GM12892 (cell line): ENCODE measurements around the gene MYO5B.

Experiments
- DNase-seq: peaks from one replicate; pipeline ENCODE4 v3.0.0; 2011; ENCODE audit not compliant: insufficient read length
- FAIRE-seq: peaks from 2 replicates; lab custom pipeline; 2011; peaks lifted over from hg19 to GRCh38; lab: Jason Lieb, UNC
- POLR2A ChIP-seq: IDR thresholded peaks from 2 replicates; pipeline ENCODE4 v1.6.1; 2011; ENCODE audit warnings: low read depth, low read length, control low read depth
- POLR2AphosphoS5 ChIP-seq: IDR thresholded peaks from 2 replicates; pipeline ENCODE4 v1.6.1; 2011; ENCODE audit warnings: low read depth, low read length, control low read depth
- TAF1 ChIP-seq: IDR thresholded peaks from 2 replicates; pipeline ENCODE4 v1.6.1; 2011; ENCODE audit warnings: low read depth, mild to moderate bottlenecking, control low read depth, low read length, borderline replicate concordance

Gene MYO5B

DNA sequence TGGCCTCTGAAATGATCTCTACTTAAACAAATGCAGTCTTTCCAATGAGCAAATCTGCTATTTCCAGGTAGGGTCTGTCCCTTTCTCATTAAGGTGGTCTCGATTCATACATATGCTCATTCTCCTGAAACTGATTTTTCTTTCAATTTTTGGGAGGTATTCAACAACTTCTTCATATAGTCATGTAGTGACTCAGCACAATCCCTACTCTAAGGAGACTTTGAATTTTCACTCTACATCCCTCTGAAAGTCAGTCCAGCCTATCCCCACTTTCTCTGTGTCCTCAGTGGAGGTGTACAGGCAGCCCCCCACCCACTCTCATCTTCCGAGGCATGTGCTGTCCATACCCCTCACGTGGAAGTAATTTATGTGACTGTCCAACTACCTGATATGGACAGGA is 281.7 kb downstream of the MYO5B start:
- TF ChIP-seq POLR2A = no peak
- TF ChIP-seq TAF1 = no peak
- TF ChIP-seq POLR2AphosphoS5 = no peak
- FAIRE-seq = no peak
- DNase-seq = no peak

- TF ChIP-seq TAF1 (no peak), POLR2AphosphoS5 (no peak), POLR2A (no peak)
- DNase-seq (no peak), FAIRE-seq (no peak)
These were observed 283.5 kb downstream of the MYO5B start for GRCh38 chr18:49911427-49911826.

DNA sequence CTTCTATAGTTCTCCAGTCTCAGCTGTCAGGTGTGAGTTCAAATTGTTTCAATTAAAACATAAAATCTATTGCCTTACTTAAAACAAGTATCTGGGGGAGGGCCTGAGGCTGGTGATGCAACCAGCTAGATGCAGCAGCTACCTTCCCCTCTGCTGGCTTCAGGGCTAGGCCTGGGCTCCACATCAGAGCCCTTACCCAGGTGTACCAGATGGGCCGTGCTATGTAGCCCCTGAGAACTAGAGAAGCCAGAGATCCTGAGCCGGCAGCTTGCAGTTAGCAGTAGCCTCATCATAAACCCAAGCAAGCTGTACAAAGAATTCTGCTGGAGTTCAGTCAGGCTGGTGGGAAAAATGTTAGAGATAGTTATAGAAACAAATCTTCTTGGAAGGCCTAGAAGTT is 284.0 kb downstream of the MYO5B start:
- TF ChIP-seq POLR2AphosphoS5 (no peak), TAF1 (no peak), POLR2A (no peak)
- no peak for DNase-seq
- no peak for FAIRE-seq

DNA sequence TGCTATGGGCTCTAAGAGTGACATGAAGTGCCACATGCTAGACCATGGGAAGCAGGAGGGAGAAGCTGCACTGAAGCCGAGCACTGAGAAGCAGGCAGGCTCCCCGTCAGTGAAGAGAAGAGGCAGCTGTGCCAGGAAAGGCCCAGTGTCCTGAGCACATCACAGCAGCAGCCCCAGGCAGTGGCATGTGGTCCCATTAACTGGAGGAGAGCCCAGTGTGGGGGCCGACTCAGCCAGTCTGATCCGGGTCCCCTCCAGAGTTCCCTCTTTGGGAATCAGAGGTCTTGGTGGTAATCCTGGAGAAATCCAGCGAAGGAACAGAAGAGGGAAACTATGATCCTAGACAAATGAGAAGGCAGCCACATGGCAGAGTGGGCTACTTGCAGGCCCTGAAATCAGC is 284.9 kb downstream of the MYO5B start:
- DNase-seq (no peak), FAIRE-seq (no peak)
- TF ChIP-seq TAF1 (no peak), POLR2AphosphoS5 (no peak), POLR2A (no peak)

DNA sequence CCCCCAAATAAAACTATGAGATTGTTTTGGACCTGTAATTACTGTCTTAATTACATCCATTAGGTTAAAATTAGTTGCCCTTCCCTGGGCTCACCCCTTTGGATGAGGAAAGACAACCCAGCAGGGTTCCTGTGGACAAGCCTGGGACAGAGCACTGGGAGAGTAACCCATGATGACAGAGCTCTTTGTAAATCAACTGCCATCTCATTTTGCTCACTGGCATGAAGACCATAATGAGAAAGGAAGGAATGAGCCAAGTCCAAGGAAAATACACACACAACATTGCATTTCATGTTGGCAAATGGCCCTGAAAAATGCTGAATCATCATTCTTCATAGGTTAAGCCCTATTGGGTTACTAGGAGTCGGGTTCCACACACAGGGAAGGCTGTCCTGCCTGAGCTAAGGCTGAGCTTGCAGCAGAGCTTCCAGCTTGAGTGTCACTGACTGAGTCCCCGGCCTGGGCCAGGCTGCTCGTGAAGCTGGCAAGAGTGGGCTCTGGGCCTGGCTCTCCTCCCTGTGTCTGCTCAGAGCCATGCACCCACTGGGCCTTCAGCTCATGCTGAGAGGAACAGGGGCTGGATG is 287.5 kb downstream of the MYO5B start:
- DNase-seq (no peak), FAIRE-seq (no peak)
- TF ChIP-seq TAF1 = no peak
- no peak for TF ChIP-seq POLR2AphosphoS5
- TF ChIP-seq POLR2A = no peak

- no peak for FAIRE-seq
- no peak for TF ChIP-seq POLR2A
- no peak for TF ChIP-seq TAF1
- no peak for TF ChIP-seq POLR2AphosphoS5
These were observed 289.2 kb downstream of the MYO5B start for GRCh38 chr18:49905771-49906170.

DNA sequence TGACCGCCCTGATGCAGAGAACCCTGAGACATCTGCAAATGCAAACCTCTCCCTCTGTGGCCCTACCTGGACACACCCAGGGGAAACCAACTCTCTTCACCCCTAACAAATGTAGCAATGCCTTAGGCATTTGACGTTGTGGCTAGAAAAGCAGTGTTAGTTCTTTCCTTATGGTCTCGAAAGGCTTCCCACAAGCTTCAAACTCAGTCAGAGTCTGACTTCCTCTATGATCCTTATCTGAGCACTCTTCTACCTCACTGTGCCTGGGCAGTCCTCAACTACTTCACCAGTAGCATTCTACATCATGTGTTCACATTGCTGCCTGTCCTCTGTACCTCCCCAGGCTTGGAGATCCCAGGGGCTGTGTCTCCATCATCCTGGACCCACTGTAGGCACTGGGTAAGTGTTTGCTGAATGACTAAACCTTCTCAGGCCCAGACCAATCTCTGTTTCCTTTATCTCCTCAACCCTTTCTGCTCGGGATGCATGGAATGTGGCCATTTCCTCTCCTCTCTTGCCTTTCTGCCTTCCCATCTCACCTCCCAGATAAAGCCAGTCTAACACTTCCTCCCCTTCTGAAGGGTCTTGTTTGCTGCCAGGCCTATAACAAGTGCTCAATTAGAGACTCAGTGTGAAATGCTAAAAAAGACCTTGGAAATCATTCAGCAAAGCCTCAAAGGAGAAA is 289.9 kb downstream of the MYO5B start:
- FAIRE-seq (no peak), DNase-seq (no peak)
- TF ChIP-seq POLR2AphosphoS5 (no peak), POLR2A (no peak), TAF1 (no peak)

More at GRCh38 chr18:49905771-49906170, 289.2 kb downstream of the MYO5B start:
- no peak for DNase-seq

GRCh38 chr18:49901862-49902340 is 293.0 kb downstream of the MYO5B start:
- FAIRE-seq (no peak), DNase-seq (no peak)
- TF ChIP-seq TAF1 (no peak), POLR2AphosphoS5 (no peak), POLR2A (no peak)

DNA sequence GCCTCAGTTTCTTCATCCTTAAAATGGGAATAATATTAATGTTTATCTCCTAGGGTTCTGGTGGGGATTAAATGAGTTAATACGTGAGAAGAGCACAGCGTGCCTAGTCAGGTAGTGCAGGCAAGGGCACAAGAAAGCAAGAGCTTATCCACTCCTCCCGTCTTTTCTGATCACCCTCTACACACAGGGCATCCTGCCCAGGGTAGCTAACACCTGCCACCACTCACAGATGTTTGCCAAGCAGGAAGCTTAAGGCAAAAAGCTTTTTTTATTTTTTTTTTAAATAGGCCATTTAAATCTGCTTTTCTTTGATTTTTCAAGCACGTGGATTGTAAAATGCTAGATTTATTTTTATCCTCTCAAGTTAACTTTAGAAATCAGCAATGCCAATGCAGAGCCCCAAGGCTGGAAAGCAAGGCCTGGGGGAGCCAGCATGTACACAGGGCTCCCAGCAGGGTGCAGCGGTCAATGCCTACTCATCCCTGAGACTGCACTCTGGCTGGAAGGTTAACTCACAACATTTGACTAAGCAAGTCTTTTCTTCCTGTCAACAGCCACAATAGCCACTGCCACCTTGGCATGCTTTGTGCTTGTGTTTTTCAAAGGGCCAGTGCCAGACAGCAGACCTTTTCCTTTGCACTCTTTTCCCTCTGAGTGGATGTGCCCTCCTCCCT is 295.2 kb downstream of the MYO5B start:
- TF ChIP-seq TAF1 (no peak), POLR2AphosphoS5 (no peak), POLR2A (no peak)
- DNase-seq (no peak), FAIRE-seq (no peak)

DNA sequence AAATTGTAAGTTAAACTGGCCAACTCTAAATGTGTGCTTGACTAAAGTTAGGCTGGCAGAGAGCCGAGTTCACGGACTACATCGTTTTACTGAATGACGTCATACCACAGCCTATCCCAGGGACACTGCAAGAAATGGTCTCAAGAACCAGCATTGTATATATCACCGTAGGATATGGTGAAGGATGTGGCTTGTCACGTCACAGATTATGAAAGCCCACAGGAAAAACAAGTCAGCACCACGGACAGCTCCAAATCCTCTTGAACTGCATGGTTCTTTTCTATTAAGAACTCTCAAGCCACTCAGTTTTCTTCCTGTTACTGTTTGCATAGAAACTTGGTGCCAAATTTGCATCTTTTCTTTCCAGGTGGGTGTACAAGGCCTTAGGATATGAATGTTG is 296.5 kb downstream of the MYO5B start:
- DNase-seq (no peak), FAIRE-seq (no peak)
- TF ChIP-seq TAF1 = no peak
- no peak for TF ChIP-seq POLR2A
- no peak for TF ChIP-seq POLR2AphosphoS5

GRCh38 chr18:49894517-49895226 is 300.3 kb downstream of the MYO5B start:
- TF ChIP-seq POLR2AphosphoS5 (no peak), TAF1 (no peak), POLR2A (no peak)
- DNase-seq (no peak), FAIRE-seq (no peak)
